Parathyroid adenoma (tissue), 2 donors: ENCODE results near the gene ZNF664.

Experiments used
- H2AFZ ChIP-seq: fragments of 300-600 bp; sonication (generic); one replicate; pipeline ENCODE4 v1.7.0; 2017; ENCODE audit warnings: antibody characterized with exemption, mild to moderate bottlenecking
- H3K27ac ChIP-seq: fragments of 300-600 bp; sonication (generic); one replicate; pipeline ENCODE4 v1.7.0; 2017
- H3K27me3 ChIP-seq: fragments of 300-600 bp; sonication (generic); one replicate; pipeline ENCODE4 v1.7.0; 2017; ENCODE audit warnings: low read length; ENCODE audit not compliant: control insufficient read depth, insufficient read depth
- H3K36me3 ChIP-seq: fragments of 300-600 bp; sonication (generic); one replicate; pipeline ENCODE4 v1.7.0; 2017; ENCODE audit warnings: low read length; ENCODE audit not compliant: control insufficient read depth, insufficient read depth
- H3K4me1 ChIP-seq: fragments of 300-600 bp; sonication (generic); one replicate; pipeline ENCODE4 v1.7.0; 2017; ENCODE audit warnings: control low read depth
- H3K4me2 ChIP-seq: fragments of 300-600 bp; sonication (generic); one replicate; pipeline ENCODE4 v1.7.0; 2017; ENCODE audit warnings: low read length
- H3K4me3 ChIP-seq: fragments of 300-600 bp; sonication (generic); one replicate; pipeline ENCODE4 v1.7.0; 2017; ENCODE audit warnings: low read depth, low read length
- H3K79me2 ChIP-seq: fragments of 300-600 bp; sonication (generic); one replicate; pipeline ENCODE4 v1.7.0; 2017; ENCODE audit warnings: control low read depth
- H3K9ac ChIP-seq: fragments of 300-600 bp; sonication (generic); one replicate; pipeline ENCODE4 v1.7.0; 2017; ENCODE audit warnings: mild to moderate bottlenecking
- H3K9me3 ChIP-seq: fragments of 300-600 bp; sonication (generic); one replicate; pipeline ENCODE4 v1.7.0; 2017; ENCODE audit warnings: low read length; ENCODE audit not compliant: control insufficient read depth
- CTCF ChIP-seq: fragments of 300-600 bp; sonication (generic); IDR thresholded peaks from one replicate; pipeline ENCODE4 v1.7.0; 2017; ENCODE audit warnings: antibody characterized with exemption, mild to moderate bottlenecking
- donor health status: primary hyperparathyroidism.

Gene ZNF664

GRCh38 chr12:124034297-124034696 lies 61.3 kb downstream of the ZNF664 start:
- Histone ChIP-seq H3K4me1 (peaks cover 14% of the 10 kb centered on the region), H3K4me2 (no peak overlapping the region), H3K4me3 (no peak overlapping the region), H3K36me3 (no peaks in the 10 kb centered on the region), H3K79me2 (peaks cover 5% of the 10 kb centered on the region), H3K27ac (no peak overlapping the region), H3K27me3 (no peaks in the 10 kb centered on the region), H3K9ac (no peak overlapping the region), H3K9me3 (no peaks in the 10 kb centered on the region), H2AFZ (no peak overlapping the region)
- no peak for TF ChIP-seq CTCF

GRCh38 chr12:124035163-124035562 lies 62.1 kb downstream of the ZNF664 start:
- no peaks in the 10 kb centered on the region for H3K9me3 ChIP-seq
- peaks cover 5% of the 10 kb centered on the region for H3K79me2 ChIP-seq
- H2AFZ ChIP-seq = no peak overlapping the region
- peaks cover 7% of the 10 kb centered on the region for H3K4me1 ChIP-seq
- no peaks in the 10 kb centered on the region for H3K36me3 ChIP-seq
- no peak overlapping the region for H3K4me3 ChIP-seq
- no peak for TF ChIP-seq CTCF
- H3K27ac ChIP-seq = no peak overlapping the region
- no peaks in the 10 kb centered on the region for H3K27me3 ChIP-seq
- H3K4me2 ChIP-seq = no peak overlapping the region
- no peak overlapping the region for H3K9ac ChIP-seq

- TF ChIP-seq CTCF = no peak
- H3K4me3 ChIP-seq = no peak overlapping the region
- no peaks in the 10 kb centered on the region for H3K9me3 ChIP-seq
- no peaks in the 10 kb centered on the region for H3K4me1 ChIP-seq
- H3K27ac ChIP-seq = no peak overlapping the region
- no peaks in the 10 kb centered on the region for H3K36me3 ChIP-seq
- H3K4me2 ChIP-seq = no peak overlapping the region
- H3K79me2 ChIP-seq = peaks cover 5% of the 10 kb centered on the region
- H2AFZ ChIP-seq = peak overlapping the region; percentile 58
- H3K27me3 ChIP-seq = no peaks in the 10 kb centered on the region
- no peak overlapping the region for H3K9ac ChIP-seq
These were observed 63.2 kb downstream of the ZNF664 start for GRCh38 chr12:124036171-124036598.

GRCh38 chr12:124036657-124037109 lies 63.7 kb downstream of the ZNF664 start:
- Histone ChIP-seq H3K4me1 (no peaks in the 10 kb centered on the region), H3K9ac (no peak overlapping the region), H3K9me3 (no peaks in the 10 kb centered on the region), H3K79me2 (peaks cover 5% of the 10 kb centered on the region), H3K4me3 (no peak overlapping the region), H3K27ac (no peak overlapping the region), H3K27me3 (no peaks in the 10 kb centered on the region), H2AFZ (peak overlapping the region; percentile 58), H3K36me3 (no peaks in the 10 kb centered on the region), H3K4me2 (no peak overlapping the region)
- peak; percentile 92 for TF ChIP-seq CTCF

- no peak for TF ChIP-seq CTCF
- H3K4me3 ChIP-seq = no peak overlapping the region
- H2AFZ ChIP-seq = no peak overlapping the region
- H3K79me2 ChIP-seq = peaks cover 5% of the 10 kb centered on the region
- H3K9ac ChIP-seq = no peak overlapping the region
- no peaks in the 10 kb centered on the region for H3K9me3 ChIP-seq
- H3K4me1 ChIP-seq = no peaks in the 10 kb centered on the region
- H3K36me3 ChIP-seq = no peaks in the 10 kb centered on the region
- H3K27me3 ChIP-seq = no peaks in the 10 kb centered on the region
- no peak overlapping the region for H3K4me2 ChIP-seq
- H3K27ac ChIP-seq = no peak overlapping the region
These were observed 64.3 kb downstream of the ZNF664 start for GRCh38 chr12:124037331-124037730.
